Fibroblast of mammary gland (primary cell): Measurements from ENCODE around the gene CERS6.

ENCODE experiments used
- DNase-seq: peaks from one replicate; pipeline ENCODE4 v3.0.0-alpha.2; 2010; ENCODE audit warnings: low read depth
- H3K4me3 ChIP-seq: 2 replicates; pipeline ENCODE4 v1.5.1; 2011; ENCODE audit warnings: low read depth, mild to moderate bottlenecking, low read length, moderate library complexity; ENCODE audit not compliant: control insufficient read depth
- TF ChIP-seq, protein P1 (sequence below): conservative IDR thresholded peaks from 2 replicates; pipeline ENCODE4 v1.5.1; 2011; ENCODE audit warnings: low read depth, low read length, inconsistent platforms; ENCODE audit not compliant: control insufficient read depth, insufficient read depth

CERS6 gene

DNA sequence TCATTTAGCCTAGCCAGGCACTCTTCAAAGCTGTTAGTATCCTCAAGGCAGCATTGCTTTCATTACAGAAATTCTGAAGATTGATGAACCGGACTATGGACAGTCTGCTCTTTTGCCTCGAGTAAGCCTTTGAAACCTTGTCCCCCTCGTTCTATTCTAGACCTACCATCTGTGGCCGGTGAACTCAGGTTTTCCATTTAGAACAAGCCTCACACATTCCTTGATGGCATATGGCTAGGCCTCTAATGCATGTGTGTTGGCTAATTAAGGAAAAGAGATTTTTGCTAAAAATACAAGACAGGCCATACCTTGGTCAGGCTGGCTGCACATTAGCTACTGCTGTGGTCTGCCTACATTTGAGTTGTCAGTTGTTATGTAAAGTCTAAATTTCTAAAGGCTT, 111.8 kb downstream of the CERS6 start:
- no peak overlapping the region for H3K4me3 ChIP-seq
- TF ChIP-seq, protein P1, sequence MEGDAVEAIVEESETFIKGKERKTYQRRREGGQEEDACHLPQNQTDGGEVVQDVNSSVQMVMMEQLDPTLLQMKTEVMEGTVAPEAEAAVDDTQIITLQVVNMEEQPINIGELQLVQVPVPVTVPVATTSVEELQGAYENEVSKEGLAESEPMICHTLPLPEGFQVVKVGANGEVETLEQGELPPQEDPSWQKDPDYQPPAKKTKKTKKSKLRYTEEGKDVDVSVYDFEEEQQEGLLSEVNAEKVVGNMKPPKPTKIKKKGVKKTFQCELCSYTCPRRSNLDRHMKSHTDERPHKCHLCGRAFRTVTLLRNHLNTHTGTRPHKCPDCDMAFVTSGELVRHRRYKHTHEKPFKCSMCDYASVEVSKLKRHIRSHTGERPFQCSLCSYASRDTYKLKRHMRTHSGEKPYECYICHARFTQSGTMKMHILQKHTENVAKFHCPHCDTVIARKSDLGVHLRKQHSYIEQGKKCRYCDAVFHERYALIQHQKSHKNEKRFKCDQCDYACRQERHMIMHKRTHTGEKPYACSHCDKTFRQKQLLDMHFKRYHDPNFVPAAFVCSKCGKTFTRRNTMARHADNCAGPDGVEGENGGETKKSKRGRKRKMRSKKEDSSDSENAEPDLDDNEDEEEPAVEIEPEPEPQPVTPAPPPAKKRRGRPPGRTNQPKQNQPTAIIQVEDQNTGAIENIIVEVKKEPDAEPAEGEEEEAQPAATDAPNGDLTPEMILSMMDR = no peak
- DNase-seq = no peak

DNA sequence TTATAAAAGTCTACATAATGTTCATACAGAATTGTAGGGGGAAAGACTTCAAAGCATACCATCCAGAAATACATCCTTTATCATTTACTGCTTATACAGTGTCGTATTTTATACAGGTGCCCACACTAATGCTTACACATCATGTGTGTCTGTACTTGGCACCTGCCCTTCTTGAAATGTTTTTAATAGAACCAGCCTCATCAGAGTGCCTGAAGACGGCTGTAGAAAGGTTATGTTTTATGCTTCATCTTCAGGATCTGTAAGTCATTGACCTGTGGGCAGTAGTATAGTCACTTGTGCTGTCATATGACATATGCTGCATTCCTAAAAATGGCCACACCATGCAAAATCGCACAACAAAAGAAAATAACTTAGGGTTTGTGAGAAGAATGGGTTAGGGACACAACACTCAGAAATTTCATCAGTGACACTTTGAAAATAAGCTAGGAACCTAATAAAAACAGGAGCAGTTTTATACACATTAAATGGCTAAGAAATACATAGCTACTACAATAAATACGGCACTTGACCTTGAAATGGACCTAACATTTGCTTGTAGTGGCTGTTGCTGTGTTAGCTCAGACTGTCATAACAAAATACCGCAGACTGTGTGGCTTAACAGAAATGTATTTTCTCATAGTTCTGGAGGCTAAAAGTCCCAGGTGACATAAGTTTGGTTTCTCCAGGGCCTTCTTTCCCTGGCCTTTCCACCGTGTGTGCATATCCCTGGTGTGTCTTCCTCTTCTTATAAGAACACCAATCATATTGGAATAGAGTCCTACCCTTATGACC, 112.6 kb downstream of the CERS6 start:
- H3K4me3 ChIP-seq = no peak overlapping the region
- no peak for DNase-seq
- TF ChIP-seq, protein P1 = no peak

DNA sequence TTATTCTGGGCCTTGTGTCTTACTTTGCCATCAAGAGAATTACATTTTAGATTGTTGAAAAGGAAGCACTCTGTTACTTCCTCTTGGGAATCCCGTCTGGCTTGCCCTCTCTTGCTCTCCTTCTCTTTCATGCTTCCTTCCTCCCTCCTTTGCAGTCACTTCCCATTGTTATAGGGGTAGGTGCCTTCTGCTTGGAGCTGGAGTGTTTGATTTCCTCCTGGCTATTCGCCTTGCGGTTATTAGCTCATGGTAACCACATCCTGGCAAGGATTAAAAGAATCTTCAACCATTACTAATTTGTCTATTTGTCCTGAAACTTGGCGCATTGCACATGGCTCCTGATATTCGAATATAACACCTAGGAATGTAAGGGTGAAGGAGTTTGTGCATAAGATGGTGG, 115.0 kb downstream of the CERS6 start:
- peak; percentile 40 for DNase-seq
- H3K4me3 ChIP-seq = no peak overlapping the region
- TF ChIP-seq, protein P1 = no peak

DNA sequence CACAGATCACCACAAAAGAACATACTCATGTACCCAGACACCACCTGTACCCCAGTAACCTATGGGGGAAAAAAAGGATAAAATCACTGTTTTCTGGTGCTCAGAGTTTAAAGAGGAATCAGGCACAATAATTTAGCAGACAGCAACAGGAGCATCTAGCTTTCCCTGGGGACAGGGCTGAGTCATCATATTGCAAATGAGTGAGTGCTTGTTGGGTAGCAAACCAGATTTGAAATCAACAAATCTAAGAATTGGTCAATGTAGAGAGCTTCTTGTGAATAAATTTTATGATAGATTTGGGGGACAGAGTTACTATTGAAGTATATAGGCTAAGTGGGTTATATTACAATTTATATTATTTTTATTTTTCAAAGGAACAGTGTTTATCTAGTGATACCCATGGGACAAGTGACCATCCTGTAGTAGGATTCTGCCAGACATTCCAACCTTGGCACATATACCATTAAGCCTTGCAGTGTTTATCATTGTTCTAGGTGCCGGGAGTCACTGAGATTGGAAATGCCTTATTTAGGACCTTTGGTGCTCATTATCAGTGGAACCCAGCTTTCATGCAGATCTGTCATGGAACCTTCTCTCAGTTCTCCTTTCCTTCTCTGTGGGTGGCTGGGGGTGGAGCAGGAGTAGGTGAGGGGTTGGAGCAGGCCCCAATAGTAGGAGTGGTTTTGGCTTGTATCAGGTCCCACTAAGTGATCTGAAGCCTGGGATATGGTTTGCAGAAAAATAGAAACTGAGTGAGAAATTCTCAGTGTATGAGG, 117.2 kb downstream of the CERS6 start:
- peak; percentile 89 for DNase-seq
- TF ChIP-seq, protein P1 = no peak
- H3K4me3 ChIP-seq = no peak overlapping the region

DNA sequence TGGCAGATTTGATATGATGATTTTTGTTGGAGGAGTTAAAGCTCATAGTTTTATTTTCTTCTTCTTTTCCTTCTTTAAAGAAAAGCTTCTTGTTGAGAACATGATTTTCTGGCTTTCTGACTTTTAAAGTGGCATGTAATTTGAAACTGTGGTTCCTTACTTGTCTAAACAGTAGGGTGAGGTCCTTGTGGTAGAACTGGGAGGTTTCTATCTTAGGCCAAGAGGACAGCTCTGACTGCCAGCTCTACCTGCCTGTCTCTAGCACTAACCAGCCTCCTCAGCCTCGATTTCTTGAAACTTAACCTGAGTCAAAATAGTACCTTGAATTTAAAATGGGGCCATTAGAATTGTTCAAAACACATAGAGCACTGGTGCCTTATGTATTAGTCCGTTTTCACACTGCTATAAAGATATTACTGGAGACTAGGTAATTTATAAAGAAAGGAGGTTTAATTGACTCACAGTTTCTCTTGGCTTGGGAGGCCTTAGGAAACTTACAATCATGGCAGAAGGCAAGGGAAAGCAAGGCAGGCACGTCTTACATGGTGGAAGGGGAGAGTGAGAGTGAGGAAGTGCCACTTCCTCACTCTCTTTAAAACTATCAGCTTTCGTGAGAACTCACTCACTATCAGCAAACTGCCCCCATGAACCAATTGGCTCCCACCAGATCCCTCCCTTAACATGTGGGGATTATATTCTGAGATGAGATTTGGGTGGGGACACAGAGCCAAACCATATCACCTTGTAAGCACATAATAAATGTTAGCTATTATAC, 119.0 kb downstream of the CERS6 start:
- H3K4me3 ChIP-seq = no peak overlapping the region
- no peak for DNase-seq
- TF ChIP-seq, protein P1 = no peak

DNA sequence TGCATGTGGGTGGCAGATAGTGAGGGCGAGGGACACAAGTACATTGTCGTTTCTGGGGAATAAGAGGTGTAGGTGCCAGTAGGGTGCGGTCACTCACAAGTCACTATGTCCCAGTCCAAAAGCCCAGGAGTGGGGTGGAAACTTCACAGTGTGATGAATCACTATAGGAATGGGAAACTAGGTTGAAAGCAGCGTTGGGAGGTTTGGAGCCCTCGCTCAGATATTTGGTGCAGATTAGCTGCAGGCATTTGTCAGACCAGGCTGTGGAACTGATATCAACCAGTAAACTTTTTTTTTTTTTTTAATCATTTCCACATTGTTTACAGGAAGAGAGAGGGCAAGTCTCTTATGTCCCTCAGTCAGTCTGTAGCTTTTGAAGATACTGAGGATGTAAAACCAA, 121.8 kb downstream of the CERS6 start:
- H3K4me3 ChIP-seq = no peak overlapping the region
- peak; percentile 20 for DNase-seq
- TF ChIP-seq, protein P1 = no peak
